K562 (cell line): ENCODE measurements around the gene DRD1. TPM values are rescaled to one million over a fixed set of nuclear protein-coding genes. Genes with fewer than 3 reads are reported as not detected.

ENCODE experiments used
- ATAC-seq: fragments of 200-7000 bp; cut with Tn5 transposase; 3 replicates; pipeline ENCODE4 v1.9.1; 2020; ENCODE audit warnings: moderate library complexity
- BruUV-seq: library from RNA; stranded (reverse); fragments of 400-500 nt; replicated peaks from 2 replicates; lab custom pipeline; 2021; lab: Mats Ljungman, UMichigan
- CTCF ChIA-PET: fragments of 300-600 bp; formaldehyde crosslinking; extraction: SDS; loops from one replicate; lab custom pipeline; 2021; ENCODE audit warnings: low intra/inter-chr PET ratio; lab: Yijun Ruan, JAX
- POLR2A ChIA-PET: fragments of 300-600, 350-650 bp; sonication (Branson Sonifier 250); formaldehyde crosslinking; extraction: SDS; loops from one replicate; lab custom pipeline; 2021; ENCODE audit warnings: antibody characterized with exemption, inconsistent platforms; lab: Yijun Ruan, JAX
- DNase-seq, 4 experiments: peaks; one replicate each; pipeline versions ENCODE4 v3.0.0 to v3.0.0-alpha.2; 2011 to 2018; ENCODE audit warnings: low spot score in 3 of 4, mixed read lengths in 3 of 4; ENCODE audit errors: extremely low read depth in 1 of 4
- FAIRE-seq: peaks from 2 replicates; lab custom pipeline; 2011; peaks lifted over from hg19 to GRCh38; lab: Jason Lieb, UNC
- H2AFZ ChIP-seq: 2 replicates; pipeline ENCODE4 v1.6.0; 2011; ENCODE audit warnings: low read depth, low read length, control low read depth, inconsistent platforms
- H3K27ac ChIP-seq: fragments of 200-600 bp; 3 replicates; pipeline ENCODE4 v1.8.0; 2011; ENCODE audit warnings: low read depth, mild to moderate bottlenecking, control low read depth, inconsistent platforms, low read length, moderate library complexity, mixed read lengths; ENCODE audit errors: extremely low read depth
- H3K27me3 ChIP-seq, 2 experiments: fragments of 300-600 bp in 1 of 2; 2 replicates in 1 of 2; 3 replicates in 1 of 2; pipeline versions ENCODE4 v1.6.0 to v1.8.0; 2011; ENCODE audit warnings: inconsistent platforms in 2 of 2, low read length in 2 of 2, mild to moderate bottlenecking in 1 of 2, mixed read lengths in 1 of 2, moderate library complexity in 1 of 2; ENCODE audit not compliant: control insufficient read depth in 2 of 2, insufficient read depth in 2 of 2
- H3K36me3 ChIP-seq: fragments of 300-600 bp; 3 replicates; pipeline ENCODE4 v1.8.0; 2011; ENCODE audit warnings: mild to moderate bottlenecking, low read length, inconsistent platforms; ENCODE audit not compliant: control insufficient read depth, insufficient read depth
- H3K4me1 ChIP-seq, 2 experiments: fragments of 200-600 bp in 1 of 2; replicated peaks in 1 of 2; 2 replicates in 1 of 2; 3 replicates in 1 of 2; pipeline versions ENCODE4 v1.5.1 to v1.8.0; 2011; ENCODE audit warnings: inconsistent platforms in 2 of 2, low read length in 2 of 2, mild to moderate bottlenecking in 1 of 2, mixed read lengths in 1 of 2, moderate library complexity in 1 of 2; ENCODE audit not compliant: control insufficient read depth in 2 of 2, insufficient read depth in 2 of 2
- H3K4me2 ChIP-seq: 2 replicates; pipeline ENCODE4 v1.6.1; 2011; ENCODE audit warnings: low read length, control low read depth, inconsistent platforms, mixed read lengths; ENCODE audit not compliant: insufficient read depth
- H3K4me3 ChIP-seq: fragments of 200-600 bp; sonication (generic), shearing (Covaris generic); 2 replicates; pipeline ENCODE4 v1.5.1; 2016; ENCODE audit warnings: control low read depth, inconsistent platforms
- H3K79me2 ChIP-seq: fragments of 200-600 bp; 3 replicates; pipeline ENCODE4 v1.8.0; 2011; ENCODE audit warnings: low read length, inconsistent platforms; ENCODE audit not compliant: control insufficient read depth, insufficient read depth
- H3K9ac ChIP-seq, 2 experiments: 2 replicates each; pipeline versions ENCODE4 v1.6.0 to v1.6.1; 2011; ENCODE audit warnings: low read depth in 2 of 2, low read length in 2 of 2, control low read depth in 1 of 2, inconsistent platforms in 1 of 2, mild to moderate bottlenecking in 1 of 2, mixed read lengths in 1 of 2; ENCODE audit not compliant: insufficient read depth in 1 of 2
- H3K9me1 ChIP-seq: one replicate; pipeline ENCODE4 v1.6.0; 2011; ENCODE audit warnings: inconsistent platforms, mild to moderate bottlenecking, low read length, moderate library complexity; ENCODE audit not compliant: control insufficient read depth, insufficient read depth
- H3K9me3 ChIP-seq: replicated peaks from 2 replicates; pipeline ENCODE4 v1.5.1; 2011; ENCODE audit warnings: low read depth, low read length, inconsistent platforms; ENCODE audit not compliant: control insufficient read depth, insufficient read depth
- H4K20me1 ChIP-seq: replicated peaks from 2 replicates; pipeline ENCODE4 v1.6.1; 2011; ENCODE audit warnings: low read length, inconsistent platforms, mixed read lengths; ENCODE audit not compliant: control insufficient read depth, insufficient read depth
- GTF2E2 ChIP-seq: fragments of 200-800 bp; sonication (Bioruptor generic); IDR thresholded peaks from 2 replicates; pipeline ENCODE4 v1.6.1; 2016; ENCODE audit warnings: missing genetic modification characterization, missing compliant biosample characterization
- HMG20A ChIP-seq: fragments of 450-650 bp; formaldehyde crosslinking; conservative IDR thresholded peaks from 2 replicates; pipeline ENCODE4 v1.4.0; 2020; ENCODE audit warnings: mild to moderate bottlenecking, mixed read lengths
- HSF4 ChIP-seq: fragments of 250-450 bp; sonication (Bioruptor Pico); IDR thresholded peaks from 2 replicates; pipeline ENCODE4 v2.1.2; 2022; ENCODE audit warnings: mild to moderate bottlenecking, moderate library complexity, borderline replicate concordance
- NCOA2 ChIP-seq, 2 experiments: fragments of 450-650 bp; IDR thresholded peaks; 2 replicates each; pipeline ENCODE4 v1.6.1; 2018; ENCODE audit warnings: mild to moderate bottlenecking in 2 of 2, moderate library complexity in 1 of 2; ENCODE audit not compliant: partially characterized antibody in 2 of 2
- REST ChIP-seq, 2 experiments: fragments of 450-650 bp; formaldehyde crosslinking in 1 of 2; IDR thresholded peaks; 2 replicates each; pipeline versions ENCODE4 v1.4.0 to v1.6.1; 2014 to 2020; ENCODE audit warnings: mild to moderate bottlenecking in 2 of 2, borderline replicate concordance in 1 of 2, low read depth in 1 of 2
- SMAD1 ChIP-seq: fragments of 150-350 bp; IDR thresholded peaks from 2 replicates; pipeline ENCODE4 v1.6.1; 2014; ENCODE audit warnings: low read length, low read depth; ENCODE audit not compliant: partially characterized antibody
- SMARCE1 ChIP-seq: fragments of 450-650 bp; IDR thresholded peaks from 2 replicates; pipeline ENCODE4 v1.7.1; 2016; ENCODE audit warnings: mild to moderate bottlenecking
- SP1 ChIP-seq: sonication (generic); formaldehyde crosslinking; IDR thresholded peaks from 2 replicates; pipeline ENCODE4 v1.8.1; 2022; ENCODE audit warnings: mild to moderate bottlenecking, missing genetic modification reagents
- XRCC4 ChIP-seq: IDR thresholded peaks from one replicate; pipeline ENCODE4 v1.6.1; 2011; ENCODE audit not compliant: insufficient read depth, insufficient read length; ENCODE audit errors: extremely low read depth
- WGBS: fragments of 100-300 bp; shearing (Covaris generic); methylation state at CpG from one replicate; pipeline ENCODE4 v1.1.6; 2016; ENCODE audit warnings: low coverage, mixed read lengths; ENCODE audit not compliant: insufficient coverage; ENCODE audit errors: missing lambda C conversion rate; 5-methylcytosine and 5-hydroxymethylcytosine counted together
- in situ Hi-C: fragments of 300-500 bp; cut with MboI; formaldehyde crosslinking; loops from 4 replicates; pipeline ENCODE4 v1.15.0; 2018; ENCODE audit warnings: inconsistent platforms, mixed read lengths
- intact Hi-C: fragments of 100-400 bp; cut with micrococcal nuclease; formaldehyde crosslinking; loops from 2 replicates; pipeline ENCODE4 v1.14.2; 2022
- polyA plus RNA-seq, 8 experiments: library from polyadenylated mRNA; depleted of rRNA in 4 of 8; stranded (reverse) in 5 of 8; unstranded in 3 of 8; fragments of >200 nt; fragmentation: Nextera tagmentation in 2 of 8; fragmentation: Illumina TruSeq in 1 of 8; extraction: Ambion mirVana in 2 of 8; extraction: Trizol in 1 of 8; gene quantifications; 2 replicates each; pipeline versions ENCODE4 v1.2.1 to v1.2.3, GENCODE V29; 2011 to 2014; ENCODE audit warnings: inconsistent platforms in 1 of 8, missing spikeins in 1 of 8
- total RNA-seq, 7 experiments: library from RNA; depleted of rRNA in 6 of 7; stranded (reverse); fragments of >200 nt in 6 of 7; fragmentation: Illumina TruSeq in 2 of 7; extraction: Trizol in 2 of 7; gene quantifications; 2 replicates each; pipeline versions ENCODE4 v1.2.1 to v1.2.3, GENCODE V29; 2011 to 2021; ENCODE audit warnings: low replicate concordance in 1 of 7

The DRD1 gene
- total and polyA plus RNA-seq, 9 of the 15 experiments (the other 6 are each of a cell fraction or from before 2014, with no cell fraction given) = not detected

- no peak overlapping the region for H2AFZ ChIP-seq
- no peak overlapping the region for H3K9ac ChIP-seq
- BruUV-seq = no TSS peak
- ATAC-seq (no peak), DNase-seq (no peak), FAIRE-seq (no peak)
- H3K36me3 ChIP-seq = no peaks in the 10 kb centered on the region
- intact Hi-C loops = no loop called here
- H3K79me2 ChIP-seq = no peaks in the 10 kb centered on the region
- H3K9me1 ChIP-seq = no peaks in the 10 kb centered on the region
- no peaks in the 10 kb centered on the region; the same call in 1 of the 2 replicates for H4K20me1 ChIP-seq
- in situ Hi-C loops = no loop called here
- no peaks in the 10 kb centered on the region for H3K4me1 ChIP-seq
- H3K27me3 ChIP-seq = peaks cover 2 to 5% of the 10 kb centered on the region in 2 experiments; a peak in 4 of 5 replicates
- H3K4me2 ChIP-seq = no peak overlapping the region
- ChIA-PET POLR2A (interaction anchor here (0.5 to 0.6 kb wide), 2 partner anchors 362 to 457 kb away, joined by 3 to 4 read pairs; no protein-coding TSS in a partner anchor), CTCF (no interaction called here)
- H3K4me3 ChIP-seq = no peak overlapping the region
- WGBS = 0% methylated on average over 8 of the region's 8 CpGs
- H3K27ac ChIP-seq = no peak overlapping the region
- TF ChIP-seq GTF2E2 (tag) (no peak), SMAD1 (no peak), HSF4 (CRISPR knock-in tag) (no peak), REST (IDR thresholded peaks at IDR 0.05; ENCODE audit: borderline replicate concordance) (no peak), REST (CRISPR knock-in tag; IDR thresholded peaks at IDR 0.05; ENCODE audit: low read depth) (no peak), SP1 (CRISPR knock-in tag) (no peak), XRCC4 (no peak), SMARCE1 (no peak), NCOA2 (IDR thresholded peaks at IDR 0.05; ENCODE audit: partially characterized antibody in 2 of 2) (no peak), HMG20A (no peak)
- no peaks in the 10 kb centered on the region for H3K9me3 ChIP-seq
Observed at GRCh38 chr5:175436359-175436758, 7.6 kb downstream of the DRD1 start.
